Parathyroid adenoma (tissue), 2 donors: ENCODE data around the gene EPM2AIP1.
A peak's percentile ranks its signal among the peaks of the same experiment; 100 is the strongest.

ENCODE experiments used
- H2AFZ ChIP-seq: fragments of 300-600 bp; sonication (generic); one replicate; pipeline ENCODE4 v1.7.0; 2017; ENCODE audit warnings: antibody characterized with exemption, mild to moderate bottlenecking
- H3K27ac ChIP-seq: fragments of 300-600 bp; sonication (generic); one replicate; pipeline ENCODE4 v1.7.0; 2017
- H3K27me3 ChIP-seq: fragments of 300-600 bp; sonication (generic); one replicate; pipeline ENCODE4 v1.7.0; 2017; ENCODE audit warnings: low read length; ENCODE audit not compliant: control insufficient read depth, insufficient read depth
- H3K36me3 ChIP-seq: fragments of 300-600 bp; sonication (generic); one replicate; pipeline ENCODE4 v1.7.0; 2017; ENCODE audit warnings: low read length; ENCODE audit not compliant: control insufficient read depth, insufficient read depth
- H3K4me1 ChIP-seq: fragments of 300-600 bp; sonication (generic); one replicate; pipeline ENCODE4 v1.7.0; 2017; ENCODE audit warnings: control low read depth
- H3K4me2 ChIP-seq: fragments of 300-600 bp; sonication (generic); one replicate; pipeline ENCODE4 v1.7.0; 2017; ENCODE audit warnings: low read length
- H3K4me3 ChIP-seq: fragments of 300-600 bp; sonication (generic); one replicate; pipeline ENCODE4 v1.7.0; 2017; ENCODE audit warnings: low read depth, low read length
- H3K79me2 ChIP-seq: fragments of 300-600 bp; sonication (generic); one replicate; pipeline ENCODE4 v1.7.0; 2017; ENCODE audit warnings: control low read depth
- H3K9ac ChIP-seq: fragments of 300-600 bp; sonication (generic); one replicate; pipeline ENCODE4 v1.7.0; 2017; ENCODE audit warnings: mild to moderate bottlenecking
- H3K9me3 ChIP-seq: fragments of 300-600 bp; sonication (generic); one replicate; pipeline ENCODE4 v1.7.0; 2017; ENCODE audit warnings: low read length; ENCODE audit not compliant: control insufficient read depth
- TF ChIP-seq, protein P1 (sequence below): fragments of 300-600 bp; sonication (generic); IDR thresholded peaks from one replicate; pipeline ENCODE4 v1.7.0; 2017; ENCODE audit warnings: antibody characterized with exemption, mild to moderate bottlenecking
- donor health status: primary hyperparathyroidism.

The EPM2AIP1 gene

DNA sequence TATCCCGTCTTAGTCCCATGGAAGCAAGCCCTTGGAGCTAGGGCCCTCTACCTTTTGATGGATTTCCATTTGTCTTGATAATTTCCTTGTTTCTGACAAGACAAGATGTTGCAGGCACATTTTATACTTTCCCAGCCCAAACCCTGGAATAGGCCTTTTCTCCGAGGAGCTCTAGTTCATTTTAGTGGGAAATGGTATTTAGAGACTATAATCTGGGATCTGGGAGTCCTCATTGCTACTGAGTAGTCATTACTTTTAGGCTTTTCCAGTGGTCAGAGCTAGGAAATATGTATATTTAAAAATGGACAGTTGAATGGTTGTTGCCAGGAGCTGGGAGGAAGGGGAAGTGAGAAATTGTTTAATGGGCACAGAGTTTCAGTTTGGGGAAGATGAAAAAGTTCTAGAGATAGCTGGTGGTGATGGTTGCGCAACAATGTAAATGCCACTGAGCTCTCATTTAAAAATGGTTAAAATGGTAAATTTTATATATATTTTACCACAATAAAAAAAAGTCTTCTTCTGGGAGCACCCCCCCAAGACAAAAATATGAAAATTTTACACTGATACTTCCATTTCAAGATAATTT lies 32.0 kb upstream of the EPM2AIP1 start:
- H3K9me3 ChIP-seq, result no peaks in the 10 kb centered on the region
- no peak overlapping the region for H3K4me2 ChIP-seq
- TF ChIP-seq, protein P1, sequence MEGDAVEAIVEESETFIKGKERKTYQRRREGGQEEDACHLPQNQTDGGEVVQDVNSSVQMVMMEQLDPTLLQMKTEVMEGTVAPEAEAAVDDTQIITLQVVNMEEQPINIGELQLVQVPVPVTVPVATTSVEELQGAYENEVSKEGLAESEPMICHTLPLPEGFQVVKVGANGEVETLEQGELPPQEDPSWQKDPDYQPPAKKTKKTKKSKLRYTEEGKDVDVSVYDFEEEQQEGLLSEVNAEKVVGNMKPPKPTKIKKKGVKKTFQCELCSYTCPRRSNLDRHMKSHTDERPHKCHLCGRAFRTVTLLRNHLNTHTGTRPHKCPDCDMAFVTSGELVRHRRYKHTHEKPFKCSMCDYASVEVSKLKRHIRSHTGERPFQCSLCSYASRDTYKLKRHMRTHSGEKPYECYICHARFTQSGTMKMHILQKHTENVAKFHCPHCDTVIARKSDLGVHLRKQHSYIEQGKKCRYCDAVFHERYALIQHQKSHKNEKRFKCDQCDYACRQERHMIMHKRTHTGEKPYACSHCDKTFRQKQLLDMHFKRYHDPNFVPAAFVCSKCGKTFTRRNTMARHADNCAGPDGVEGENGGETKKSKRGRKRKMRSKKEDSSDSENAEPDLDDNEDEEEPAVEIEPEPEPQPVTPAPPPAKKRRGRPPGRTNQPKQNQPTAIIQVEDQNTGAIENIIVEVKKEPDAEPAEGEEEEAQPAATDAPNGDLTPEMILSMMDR, result no peak
- H3K36me3 ChIP-seq, result no peaks in the 10 kb centered on the region
- H3K27me3 ChIP-seq, result no peaks in the 10 kb centered on the region
- H3K27ac ChIP-seq, result no peak overlapping the region
- H3K4me1 ChIP-seq, result peaks cover 13% of the 10 kb centered on the region
- H3K9ac ChIP-seq, result no peak overlapping the region
- no peaks in the 10 kb centered on the region for H3K79me2 ChIP-seq
- no peak overlapping the region for H2AFZ ChIP-seq
- H3K4me3 ChIP-seq, result no peak overlapping the region

DNA sequence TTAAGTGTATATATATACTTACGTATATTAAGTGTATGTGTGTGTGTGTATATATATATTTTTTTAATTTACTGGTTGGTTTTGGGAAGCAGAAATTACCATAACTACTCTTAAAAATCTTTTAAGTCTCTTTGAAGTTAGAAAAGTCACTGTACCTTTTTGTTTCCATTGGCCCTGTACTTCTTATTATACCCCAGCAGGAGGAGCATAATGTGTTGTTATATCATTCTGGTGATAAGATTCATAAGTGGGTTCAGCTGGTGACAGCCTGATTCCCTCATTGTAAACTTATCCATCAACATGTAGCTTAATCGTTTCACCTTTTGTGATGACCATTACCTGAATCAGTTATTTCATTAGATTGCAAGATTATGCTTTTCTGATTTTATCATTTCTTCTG lies 31.2 kb upstream of the EPM2AIP1 start:
- Histone ChIP-seq H3K79me2 (no peaks in the 10 kb centered on the region), H3K27ac (no peak overlapping the region), H3K4me3 (no peak overlapping the region), H3K36me3 (no peaks in the 10 kb centered on the region), H3K9me3 (no peaks in the 10 kb centered on the region), H3K27me3 (no peaks in the 10 kb centered on the region), H3K9ac (no peak overlapping the region), H3K4me1 (peaks cover 10% of the 10 kb centered on the region), H3K4me2 (no peak overlapping the region), H2AFZ (no peak overlapping the region)
- TF ChIP-seq, protein P1, result peak; percentile 59

DNA sequence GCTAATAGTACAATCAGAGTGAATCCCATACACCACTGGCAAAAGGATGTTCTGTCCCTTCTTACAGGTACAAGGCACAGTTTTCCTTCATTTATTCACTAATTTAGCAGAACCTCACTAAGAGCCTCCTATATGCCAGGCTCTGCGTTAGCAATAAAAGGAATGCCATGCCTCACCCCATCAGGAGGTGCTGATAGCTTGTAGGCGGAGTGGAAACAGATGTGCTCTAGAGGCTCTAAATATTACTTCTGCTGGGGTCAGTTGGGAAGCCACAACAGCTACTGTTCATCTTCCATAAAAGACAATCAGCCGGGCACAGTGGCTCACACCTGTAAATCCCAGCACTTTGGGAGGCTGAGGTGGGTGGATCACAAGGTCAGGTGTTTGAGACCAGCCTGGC lies 24.8 kb upstream of the EPM2AIP1 start:
- Histone ChIP-seq H3K27ac (no peak overlapping the region), H3K9ac (no peak overlapping the region), H3K9me3 (no peaks in the 10 kb centered on the region), H3K27me3 (no peaks in the 10 kb centered on the region), H3K36me3 (no peaks in the 10 kb centered on the region), H3K79me2 (no peaks in the 10 kb centered on the region), H3K4me3 (no peak overlapping the region), H2AFZ (no peak overlapping the region), H3K4me2 (no peak overlapping the region), H3K4me1 (no peaks in the 10 kb centered on the region)
- TF ChIP-seq, protein P1, result no peak

DNA sequence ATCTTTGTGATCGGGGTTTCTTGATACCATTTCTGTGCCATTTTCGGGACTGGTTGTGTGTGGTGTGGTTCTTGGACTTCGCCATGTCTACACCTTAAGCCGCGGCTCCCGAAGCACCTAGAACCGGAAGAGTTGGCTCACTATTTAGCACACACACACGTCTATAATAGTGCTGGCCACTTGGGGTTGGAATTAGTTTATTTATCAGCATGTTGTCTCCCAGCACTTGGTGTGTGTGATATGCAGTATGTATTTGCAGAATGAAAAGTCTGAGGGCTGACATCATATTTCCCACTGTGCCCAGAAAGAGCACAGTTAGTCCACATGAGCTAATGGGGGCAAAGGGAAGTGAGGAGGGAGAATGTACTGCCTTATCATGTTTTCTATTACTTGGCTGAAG lies 24.0 kb upstream of the EPM2AIP1 start:
- no peaks in the 10 kb centered on the region for H3K27me3 ChIP-seq
- H3K36me3 ChIP-seq, result no peaks in the 10 kb centered on the region
- H3K79me2 ChIP-seq, result no peaks in the 10 kb centered on the region
- no peak overlapping the region for H3K4me2 ChIP-seq
- H3K4me3 ChIP-seq, result no peak overlapping the region
- H3K27ac ChIP-seq, result no peak overlapping the region
- no peaks in the 10 kb centered on the region for H3K4me1 ChIP-seq
- H3K9me3 ChIP-seq, result no peaks in the 10 kb centered on the region
- TF ChIP-seq, protein P1, result no peak
- H2AFZ ChIP-seq, result no peak overlapping the region
- no peak overlapping the region for H3K9ac ChIP-seq

DNA sequence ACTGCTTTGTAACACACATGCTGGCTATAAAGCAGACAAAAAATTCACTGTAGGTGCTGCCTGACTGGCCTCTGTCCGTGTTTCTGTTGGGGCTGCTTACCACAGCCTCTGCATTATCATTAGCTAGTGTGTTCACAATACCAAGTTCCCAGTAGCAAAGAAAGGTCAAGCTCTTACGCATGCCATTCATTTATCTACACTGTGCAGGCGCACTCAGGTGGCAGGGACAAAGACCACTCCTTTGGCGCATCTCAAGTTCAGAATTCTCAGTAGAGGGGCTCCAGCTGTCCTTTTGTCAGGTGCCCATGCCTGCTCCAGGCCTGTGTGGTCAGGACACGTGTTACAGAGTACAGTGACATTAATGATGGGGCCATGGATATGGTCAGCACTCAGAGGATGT lies 22.7 kb upstream of the EPM2AIP1 start:
- H3K79me2 ChIP-seq, result no peaks in the 10 kb centered on the region
- no peak overlapping the region for H3K27ac ChIP-seq
- no peaks in the 10 kb centered on the region for H3K4me1 ChIP-seq
- no peak overlapping the region for H3K4me2 ChIP-seq
- H3K9me3 ChIP-seq, result no peaks in the 10 kb centered on the region
- H3K9ac ChIP-seq, result no peak overlapping the region
- no peak overlapping the region for H2AFZ ChIP-seq
- no peaks in the 10 kb centered on the region for H3K27me3 ChIP-seq
- TF ChIP-seq, protein P1, result no peak
- H3K36me3 ChIP-seq, result no peaks in the 10 kb centered on the region
- H3K4me3 ChIP-seq, result no peak overlapping the region
